H1 (cell line): ENCODE measurements around the gene CPZ. TPM values are rescaled to one million over a fixed set of nuclear protein-coding genes. Genes with fewer than 3 reads are reported as not detected.
"Not testable (repeated sequence)": the region's sequence is repeated elsewhere in the genome, so short reads cannot be mapped to it uniquely, and the experiment has no call there.

Source experiments
- CTCF ChIA-PET: fragments of 300-600 bp; sonication (Branson Sonifier 250); formaldehyde crosslinking; loops from one replicate; lab custom pipeline; 2021; ENCODE audit not compliant: partially characterized antibody; lab: Charles Lee
- POLR2A ChIA-PET: fragments of 300-600 bp; sonication (Branson Sonifier 250); formaldehyde crosslinking; loops from one replicate; lab custom pipeline; 2021; ENCODE audit warnings: inconsistent platforms; ENCODE audit not compliant: partially characterized antibody; lab: Charles Lee
- DNase-seq, 2 experiments: peaks; one replicate each; pipeline versions ENCODE4 v3.0.0 to v3.0.0-alpha.2; 2010 to 2022; ENCODE audit warnings: low spot score in 2 of 2, low read depth in 1 of 2, mixed read lengths in 1 of 2
- FAIRE-seq: peaks from 2 replicates; lab custom pipeline; 2011; peaks lifted over from hg19 to GRCh38; lab: Jason Lieb, UNC
- H2AFZ ChIP-seq: 2 replicates; pipeline ENCODE4 v1.8.1; 2012; ENCODE audit warnings: low read length, inconsistent platforms
- H2AK5ac ChIP-seq: 2 replicates; pipeline ENCODE4 v1.6.1; 2013; ENCODE audit warnings: low read depth, low read length
- H2BK120ac ChIP-seq: replicated peaks from 2 replicates; pipeline ENCODE3; 2013; ENCODE audit warnings: low read depth, low read length, inconsistent platforms
- H2BK12ac ChIP-seq: 2 replicates; pipeline ENCODE4 v1.6.1; 2013; ENCODE audit warnings: low read depth, low read length
- H2BK15ac ChIP-seq: 2 replicates; pipeline ENCODE4 v1.6.1; 2013; ENCODE audit warnings: low read length
- H2BK20ac ChIP-seq: 2 replicates; pipeline ENCODE4 v1.6.1; 2013; ENCODE audit warnings: low read length
- H2BK5ac ChIP-seq: 2 replicates; pipeline ENCODE4 v1.6.1; 2013; ENCODE audit warnings: low read depth, low read length
- H3K14ac ChIP-seq: 2 replicates; pipeline ENCODE4 v1.6.1; 2013; ENCODE audit warnings: inconsistent platforms; ENCODE audit not compliant: insufficient read length
- H3K18ac ChIP-seq: 2 replicates; pipeline ENCODE4 v1.6.1; 2013; ENCODE audit warnings: low read length; ENCODE audit errors: extremely low read depth
- H3K23ac ChIP-seq: 2 replicates; pipeline ENCODE4 v1.6.1; 2013; ENCODE audit warnings: inconsistent platforms; ENCODE audit not compliant: insufficient read length
- H3K23me2 ChIP-seq: 2 replicates; pipeline ENCODE4 v1.6.1; 2013; ENCODE audit warnings: low read depth, low read length
- H3K27ac ChIP-seq: 2 replicates; pipeline ENCODE4 v1.6.1; 2011; ENCODE audit warnings: low read depth, low read length, inconsistent platforms
- H3K27me3 ChIP-seq, 4 experiments: replicated peaks in 1 of 4; 1 replicate in 1 of 4; 2 replicates in 3 of 4; pipeline versions ENCODE4 v1.6.1 to v1.8.1; 2011 to 2013; ENCODE audit warnings: low read length in 3 of 4, mild to moderate bottlenecking in 3 of 4, inconsistent platforms in 2 of 4, mixed read lengths in 2 of 4, moderate library complexity in 1 of 4; ENCODE audit not compliant: control insufficient read depth in 3 of 4, insufficient read depth in 3 of 4; ENCODE audit errors: extremely low read depth in 1 of 4
- H3K36me3 ChIP-seq, 4 experiments: 2 replicates each; pipeline versions ENCODE4 v1.6.1 to v1.8.1; 2011 to 2013; ENCODE audit warnings: mild to moderate bottlenecking in 4 of 4, low read length in 3 of 4, moderate library complexity in 2 of 4, control low read depth in 1 of 4, inconsistent platforms in 1 of 4; ENCODE audit not compliant: insufficient read depth in 4 of 4, control insufficient read depth in 2 of 4
- H3K4ac ChIP-seq: replicated peaks from 2 replicates; pipeline ENCODE3; 2013; ENCODE audit warnings: low read length, low read depth, mixed read lengths, inconsistent platforms; ENCODE audit not compliant: insufficient read length
- H3K4me1 ChIP-seq, 4 experiments: replicated peaks in 1 of 4; 1 replicate in 1 of 4; 2 replicates in 3 of 4; pipeline versions ENCODE4 v1.6.1 to v1.8.1; 2011 to 2013; ENCODE audit warnings: low read length in 3 of 4, inconsistent platforms in 2 of 4, mixed read lengths in 1 of 4; ENCODE audit not compliant: insufficient read depth in 4 of 4, control insufficient read depth in 3 of 4
- H3K4me2 ChIP-seq, 2 experiments: 2 replicates each; pipeline versions ENCODE4 v1.6.1 to v1.8.1; 2011 to 2013; ENCODE audit warnings: low read depth in 2 of 2, low read length in 2 of 2, control low read depth in 1 of 2, inconsistent platforms in 1 of 2, mild to moderate bottlenecking in 1 of 2; ENCODE audit not compliant: insufficient read depth in 1 of 2
- H3K4me3 ChIP-seq, 4 experiments: fragments of 200-600, 300-600 bp in 1 of 4; sonication (generic), shearing (Covaris generic), sonication (Bioruptor Twin) in 1 of 4; 2 replicates each; pipeline versions ENCODE4 v1.5.1 to v1.8.1; 2011 to 2016; ENCODE audit warnings: low read length in 4 of 4, low read depth in 3 of 4, control low read depth in 2 of 4, inconsistent platforms in 2 of 4, mild to moderate bottlenecking in 2 of 4, mixed read lengths in 1 of 4, moderate library complexity in 1 of 4; ENCODE audit not compliant: insufficient read depth in 2 of 4; ENCODE audit errors: extremely low read depth in 1 of 4
- H3K56ac ChIP-seq: replicated peaks from 2 replicates; pipeline ENCODE3; 2013; ENCODE audit warnings: low read depth, mild to moderate bottlenecking, mixed read lengths, low read length, inconsistent platforms; ENCODE audit not compliant: insufficient read length
- H3K79me1 ChIP-seq: 2 replicates; pipeline ENCODE4 v1.6.1; 2013; ENCODE audit warnings: low read depth, low read length, control low read depth
- H3K79me2 ChIP-seq, 2 experiments: 2 replicates each; pipeline versions ENCODE4 v1.6.1 to v1.8.1; 2012 to 2013; ENCODE audit warnings: low read length in 2 of 2, mild to moderate bottlenecking in 2 of 2, inconsistent platforms in 1 of 2; ENCODE audit not compliant: insufficient read depth in 2 of 2, control insufficient read depth in 1 of 2
- H3K9ac ChIP-seq, 4 experiments: replicated peaks in 1 of 4; 1 replicate in 1 of 4; 2 replicates in 3 of 4; pipeline versions ENCODE4 v1.6.1 to v1.8.1; 2011 to 2013; ENCODE audit warnings: low read depth in 3 of 4, low read length in 3 of 4, control low read depth in 2 of 4, mild to moderate bottlenecking in 2 of 4, moderate library complexity in 2 of 4, inconsistent platforms in 1 of 4; ENCODE audit errors: extremely low read depth in 1 of 4
- H3K9me3 ChIP-seq, 2 experiments: 2 replicates each; pipeline versions ENCODE4 v1.6.1 to v1.8.1; 2012 to 2013; ENCODE audit warnings: mild to moderate bottlenecking in 2 of 2, moderate library complexity in 2 of 2, control low read depth in 1 of 2, inconsistent platforms in 1 of 2, low read depth in 1 of 2, low read length in 1 of 2, mixed read lengths in 1 of 2; ENCODE audit not compliant: insufficient read depth in 2 of 2
- H4K20me1 ChIP-seq, 2 experiments: replicated peaks in 1 of 2; 2 replicates each; pipeline versions ENCODE3 to v1.8.1; 2011 to 2013; ENCODE audit warnings: inconsistent platforms in 2 of 2, low read length in 2 of 2, mild to moderate bottlenecking in 1 of 2; ENCODE audit not compliant: insufficient read depth in 2 of 2, control insufficient read depth in 1 of 2
- H4K5ac ChIP-seq: 2 replicates; pipeline ENCODE4 v1.6.1; 2013; ENCODE audit warnings: low read length, low read depth, mixed read lengths, inconsistent platforms; ENCODE audit not compliant: insufficient read length
- H4K8ac ChIP-seq: 2 replicates; pipeline ENCODE4 v1.8.0; 2013; ENCODE audit warnings: mild to moderate bottlenecking, moderate library complexity, low read length, inconsistent platforms; ENCODE audit not compliant: insufficient read depth; ENCODE audit errors: extremely low read depth
- H4K91ac ChIP-seq: replicated peaks from 2 replicates; pipeline ENCODE3; 2013; ENCODE audit warnings: low read length, mixed read lengths, inconsistent platforms; ENCODE audit not compliant: insufficient read length
- ASH2L ChIP-seq: fragments of 200-600, 300-600 bp; sonication (generic); IDR thresholded peaks from one replicate; pipeline ENCODE4 v1.7.1; 2017; ENCODE audit warnings: low read length
- BRCA1 ChIP-seq: IDR thresholded peaks from 2 replicates; pipeline ENCODE4 v1.6.1; 2012; ENCODE audit warnings: low read depth, low read length, improper control_type of control experiment
- CHD2 ChIP-seq: IDR thresholded peaks from 2 replicates; pipeline ENCODE4 v1.6.1; 2012; ENCODE audit warnings: low read length, improper control_type of control experiment
- EGR1 ChIP-seq: IDR thresholded peaks from 2 replicates; pipeline ENCODE4 v1.6.1; 2011; ENCODE audit warnings: low read depth, low read length, borderline replicate concordance
- EP300 ChIP-seq, 2 experiments: IDR thresholded peaks; 1 replicate in 1 of 2; 2 replicates in 1 of 2; pipeline ENCODE4 v1.6.1; 2011 to 2012; ENCODE audit warnings: low read depth in 2 of 2, low read length in 2 of 2, mild to moderate bottlenecking in 2 of 2, borderline replicate concordance in 1 of 2, inconsistent platforms in 1 of 2, moderate library complexity in 1 of 2
- NRF1 ChIP-seq: IDR thresholded peaks from 2 replicates; pipeline ENCODE4 v1.6.1; 2011; ENCODE audit warnings: mild to moderate bottlenecking, low read depth, low read length, improper control_type of control experiment
- WGBS, 2 experiments: shearing (Covaris generic) in 1 of 2; methylation state at CpG; one replicate each; pipeline versions ENCODE4 v1.1.6 to v1.1.7; 2013 to 2015; ENCODE audit warnings: low lambda C conversion rate in 2 of 2, mixed read lengths in 2 of 2, inconsistent platforms in 1 of 2, low coverage in 1 of 2, missing lambda C conversion rate in 1 of 2; ENCODE audit not compliant: insufficient replicate concordance in 2 of 2, insufficient coverage in 1 of 2, insufficient read length in 1 of 2; ENCODE audit errors: extremely low coverage in 1 of 2, missing lambda C conversion rate in 1 of 2; 5-methylcytosine and 5-hydroxymethylcytosine counted together
- polyA plus RNA-seq, 7 experiments: library from polyadenylated mRNA; depleted of rRNA in 3 of 7; stranded (reverse) in 5 of 7; unstranded in 2 of 7; fragments of >200 nt in 5 of 7; fragments of 200-250 nt in 2 of 7; gene quantifications; 1 replicate in 5 of 7; 2 replicates in 1 of 7; 4 replicates in 1 of 7; pipeline versions ENCODE4 v1.2.1 to v1.2.3, GENCODE V29; 2011 to 2013; ENCODE audit warnings: missing spikeins in 2 of 7, mixed read lengths in 2 of 7
- total RNA-seq: library from RNA; stranded (reverse); fragmentation: NEBNext Ultra II Directional; extraction: Animal tissue kit (Norgen Biotek cat#: 25700); gene quantifications from 2 replicates; pipeline ENCODE4 v1.2.1, GENCODE V29; 2021
- TF ChIP-seq, protein P1 (sequence below): IDR thresholded peaks from 2 replicates; pipeline ENCODE4 v1.6.1; 2012; ENCODE audit warnings: inconsistent platforms

Gene CPZ
- total and polyA plus RNA-seq, 2 of the 8 experiments (the other 6 are each of a cell fraction or from before 2014, with no cell fraction given) = 28.8 to 40.7 TPM

DNA sequence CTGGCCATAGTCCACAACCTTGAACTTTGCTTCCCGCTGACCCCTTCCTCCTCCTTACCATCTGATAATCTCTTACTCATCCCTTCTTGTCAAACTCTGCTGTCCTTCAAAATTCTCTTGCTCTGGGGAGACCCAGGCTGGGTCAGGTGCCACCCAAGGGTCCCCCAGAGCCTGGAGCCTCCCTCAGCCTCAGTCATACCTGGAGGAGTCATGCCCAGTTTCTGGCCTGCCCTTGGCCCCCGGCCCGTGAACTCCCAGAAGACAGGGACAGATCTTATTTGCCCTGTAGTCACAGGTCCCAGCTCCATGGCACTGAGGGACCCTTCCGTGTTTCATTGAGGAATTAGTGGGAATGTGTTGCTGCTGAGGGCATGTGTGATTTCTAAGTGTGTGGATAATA, 17.1 kb upstream of the CPZ start (continued):
- TF ChIP-seq EP300 (IDR thresholded peaks at IDR 0.05; ENCODE audit: borderline replicate concordance in 1 of 2, low read depth in 2 of 2, low read length in 2 of 2) = no peak
- TF ChIP-seq, protein P1, sequence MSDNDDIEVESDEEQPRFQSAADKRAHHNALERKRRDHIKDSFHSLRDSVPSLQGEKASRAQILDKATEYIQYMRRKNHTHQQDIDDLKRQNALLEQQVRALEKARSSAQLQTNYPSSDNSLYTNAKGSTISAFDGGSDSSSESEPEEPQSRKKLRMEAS = no peak
- no peak for TF ChIP-seq BRCA1
- no peak for TF ChIP-seq CHD2
- TF ChIP-seq ASH2L = no peak
- TF ChIP-seq NRF1 = no peak
- no peak for TF ChIP-seq EGR1
- TF ChIP-seq, all 59 proteins: peak for 0

DNA sequence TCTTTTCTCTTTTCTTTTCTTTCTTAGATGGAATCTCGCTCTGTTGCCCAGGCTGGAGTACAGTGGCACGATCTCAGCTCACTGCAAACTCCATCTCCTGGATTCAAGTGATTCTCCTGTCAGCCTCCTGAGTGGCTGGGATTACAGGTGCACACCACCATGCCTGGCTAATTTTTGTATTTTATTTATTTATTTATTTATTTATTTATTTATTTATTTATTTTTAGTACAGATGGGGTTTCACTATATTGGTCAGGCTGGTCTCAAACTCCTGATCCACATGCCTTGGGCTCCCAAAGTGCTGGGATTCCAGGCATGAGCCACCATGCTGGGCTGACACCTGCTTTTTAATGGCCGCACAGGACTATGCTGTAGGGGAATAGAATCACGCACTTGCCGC, 16.0 kb upstream of the CPZ start:
- 0 out of 2 replicates have a peak overlapping the region, but pooled peaks have one; percentile 90 for H2BK15ac ChIP-seq
- H3K23ac ChIP-seq, H3K4me3 ChIP-seq, H2AFZ ChIP-seq, H4K8ac ChIP-seq, H2AK5ac ChIP-seq, H3K4ac ChIP-seq, H2BK120ac ChIP-seq, FAIRE-seq, H3K27me3 ChIP-seq, DNase-seq, H3K27ac ChIP-seq, H3K79me1 ChIP-seq, H3K14ac ChIP-seq, H3K9ac ChIP-seq, H4K20me1 ChIP-seq, H3K4me2 ChIP-seq, H3K9me3 ChIP-seq, H2BK5ac ChIP-seq, H2BK12ac ChIP-seq, H3K79me2 ChIP-seq, H4K5ac ChIP-seq, H3K56ac ChIP-seq, H3K36me3 ChIP-seq, H3K18ac ChIP-seq, H4K91ac ChIP-seq: not testable (repeated sequence)
- peaks cover 0 to 27% (median 13%) of the 10 kb centered on the region in 4 experiments; a peak in 6 of 7 replicates for H3K4me1 ChIP-seq
- ChIA-PET CTCF (interaction anchor here (0.7 to 1.0 kb wide), 2 partner anchors 102 to 104 kb away, joined by 3 read pairs; no protein-coding TSS in a partner anchor), POLR2A (interaction anchor here (1.1 to 2.4 kb wide), 2 partner anchors 8 to 16 kb away, joined by 3 to 8 read pairs; partner anchors contain the start of gene CPZ)
- 89% methylated on average over 5 of the region's 5 CpGs; no CpG with 5 or more reads in 1 of the 2 experiments for WGBS, 2 experiments
- H2BK20ac ChIP-seq = 0 out of 2 replicates have a peak overlapping the region, but pooled peaks have one; percentile 6
- H3K23me2 ChIP-seq = peaks cover 13% of the 10 kb centered on the region; the same call in 1 of the 2 replicates
